ENCODE results near the gene ZSCAN30. TPM values are rescaled to one million over a fixed set of nuclear protein-coding genes. Genes with fewer than 3 reads are reported as not detected.

Gene ZSCAN30
- total RNA-seq (2021; ENCODE audit: unreplicated experiment) (12.1 TPM), Bru-seq, nascent RNA (percentile 55 among the genes with signal in this experiment), BruChase-seq, experiment 1, labeled RNA remaining after a 2-hour chase (percentile 74 among the genes with signal in this experiment), BruChase-seq, experiment 2, labeled RNA remaining after a 6-hour chase (percentile 79 among the genes with signal in this experiment)
- 7.2 TPM for polyA plus RNA-seq (2012; ENCODE audit: insufficient read length)
- long read RNA-seq, partial matches to known transcripts = 1 of 6 reads
- long read RNA-seq, other reads (novel, unspliced or antisense) = 3 of 6 reads

DNA sequence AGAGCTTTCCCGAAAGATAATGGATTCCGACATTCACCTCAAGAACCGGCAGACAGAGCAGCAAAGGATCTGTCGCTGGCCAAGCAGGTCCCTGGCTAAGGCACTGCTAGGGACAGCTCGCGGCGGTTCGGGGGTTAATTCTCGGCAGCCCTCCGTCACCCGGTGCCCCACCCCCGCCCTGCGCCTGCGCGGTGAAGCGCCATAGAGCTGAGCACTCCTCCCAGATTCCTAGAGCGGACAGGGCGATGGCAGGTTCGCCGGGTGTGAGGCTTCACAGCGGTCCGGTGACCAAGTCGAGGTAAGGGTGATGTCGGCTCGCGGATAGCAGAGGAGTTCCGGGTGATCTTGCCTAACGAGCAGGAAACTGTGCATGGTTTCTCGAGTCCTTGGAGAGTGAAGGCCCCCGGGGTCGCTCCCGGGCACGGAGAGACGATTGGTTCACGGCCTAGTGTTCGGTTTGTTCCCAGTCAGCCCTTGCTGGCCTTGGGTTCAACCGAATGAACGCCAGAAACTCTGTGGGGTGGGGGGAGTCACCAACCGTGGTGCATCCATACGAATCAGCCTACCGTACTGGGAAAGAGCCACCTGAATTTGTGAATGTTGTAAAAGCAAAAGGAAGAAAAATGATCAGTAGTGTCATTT lies at the start of gene ZSCAN30:
TSS of gene ZSCAN30 (minus strand) at position 136 of the 642 bp plus-strand sequence. CDS start 25,877 bp downstream, outside the sequence.
- Histone ChIP-seq H3K4me3 (ENCODE audit: low read depth in 2 of 2, low read length in 2 of 2) (peak within 1 kb of the TSS; percentile 89 to 90), H3K9me3 (ENCODE audit: control insufficient read depth, insufficient read depth, low read depth, low read length) (peaks cover 31% of the 10 kb centered on the region; the same call in 1 of the 2 replicates), H3K27me3 (ENCODE audit: control insufficient read depth, insufficient read depth, low read length) (no peaks in the 10 kb centered on the region), H3K36me3 (ENCODE audit: control insufficient read depth, insufficient read depth, low read length) (peaks cover 6% of the 10 kb centered on the region), H3K4me1 (ENCODE audit: control insufficient read depth, insufficient read depth, low read length) (no peaks in the 10 kb centered on the region), H3K27ac (ENCODE audit: low read length) (peak within 1 kb of the TSS; percentile 95)
- ATAC-seq = peak; percentile 100
- peak; percentile 79 for DNase-seq (ENCODE audit: low read depth, low spot score)
- intact Hi-C loops (cut with micrococcal nuclease; ENCODE audit: unreplicated experiment) = no loop called here
- no TSS peak for BruUV-seq (replicated peaks)
- POLR2A ChIA-PET = interaction anchor here (0.6 kb wide), 2 partner anchors 9 to 51 kb away, joined by 3 read pairs; no protein-coding TSS in a partner anchor
- TF ChIP-seq TCF7L2 (IDR thresholded peaks at IDR 0.05; ENCODE audit: low read depth, low read length) (no peak), CTCF (IDR thresholded peaks at IDR 0.05) (no peak), SIN3A (IDR thresholded peaks at IDR 0.05; ENCODE audit: borderline replicate concordance, insufficient read depth, low read depth, low read length) (0 out of 2 replicates have a peak, but pooled peaks have one; percentile 44), POLR2AphosphoS5 (IDR thresholded peaks at IDR 0.05; ENCODE audit: low read depth, low read length) (peak; percentile 71; the same call in 1 of the 2 replicates), REST (IDR thresholded peaks at IDR 0.05; ENCODE audit: insufficient read depth in 1 of 2, low read depth in 2 of 2, low read length in 1 of 2) (no peak)
- in situ Hi-C loops (cut with HindIII; ENCODE audit: low pct_unique_long_range_greater_than_20kb, low sequenced_read_pairs) = no loop called here
- CTCF ChIA-PET = no interaction called here

GRCh38 chr18:35337286-35337685 lies 47.3 kb upstream of the ZSCAN30 start:
- DNase-seq (ENCODE audit: low read depth, low spot score) = no peak
- BruUV-seq (replicated peaks) = no TSS peak
- no peaks in the 10 kb centered on the region for H3K9me3 ChIP-seq (ENCODE audit: control insufficient read depth, insufficient read depth, low read depth, low read length)
- TF ChIP-seq REST (IDR thresholded peaks at IDR 0.05; ENCODE audit: insufficient read depth in 1 of 2, low read depth in 2 of 2, low read length in 1 of 2) (no peak), POLR2AphosphoS5 (IDR thresholded peaks at IDR 0.05; ENCODE audit: low read depth, low read length) (no peak), TCF7L2 (IDR thresholded peaks at IDR 0.05; ENCODE audit: low read depth, low read length) (no peak), SIN3A (IDR thresholded peaks at IDR 0.05; ENCODE audit: borderline replicate concordance, insufficient read depth, low read depth, low read length) (no peak), CTCF (IDR thresholded peaks at IDR 0.05) (no peak)
- no peak overlapping the region for H3K4me3 ChIP-seq (ENCODE audit: low read depth in 2 of 2, low read length in 2 of 2)
- intact Hi-C loops (cut with micrococcal nuclease; ENCODE audit: unreplicated experiment) = no loop called here
- CTCF ChIA-PET = no interaction called here
- H3K27me3 ChIP-seq (ENCODE audit: control insufficient read depth, insufficient read depth, low read length) = no peaks in the 10 kb centered on the region
- H3K36me3 ChIP-seq (ENCODE audit: control insufficient read depth, insufficient read depth, low read length) = peaks cover 60% of the 10 kb centered on the region
- no peak overlapping the region for H3K27ac ChIP-seq (ENCODE audit: low read length)
- in situ Hi-C loops (cut with HindIII; ENCODE audit: low pct_unique_long_range_greater_than_20kb, low sequenced_read_pairs) = no loop called here
- no peak for ATAC-seq
- H3K4me1 ChIP-seq (ENCODE audit: control insufficient read depth, insufficient read depth, low read length) = no peaks in the 10 kb centered on the region; the same call in 1 of the 2 replicates
- POLR2A ChIA-PET = no interaction called here

Data from Panc1 (cell line).